GM18858 (cell line): ENCODE data around the gene DDIT4.
A peak's percentile ranks its signal among the peaks of the same experiment; 100 is the strongest.

Experiments used
- ATAC-seq: cut with Tn5 transposase; IDR thresholded peaks from one replicate; pipeline ENCODE4 v1.9.1; 2021; ENCODE audit not compliant: unreplicated experiment

Gene DDIT4

GRCh38 chr10:72248468-72249151 is 25.1 kb upstream of the DDIT4 start:
- peak; percentile 81 for ATAC-seq

GRCh38 chr10:72249176-72249862 is 24.4 kb upstream of the DDIT4 start:
- ATAC-seq: peak; percentile 7

GRCh38 chr10:72250666-72251065 is 23.1 kb upstream of the DDIT4 start:
- ATAC-seq: no peak

- ATAC-seq: no peak
These were observed 22.1 kb upstream of the DDIT4 start for GRCh38 chr10:72251635-72252034.

- ATAC-seq: no peak
These were observed 20.8 kb upstream of the DDIT4 start for GRCh38 chr10:72252972-72253371.

- ATAC-seq: no peak
These were observed 20.1 kb upstream of the DDIT4 start for GRCh38 chr10:72253578-72253977.

GRCh38 chr10:72254813-72255568 is 18.7 kb upstream of the DDIT4 start:
- ATAC-seq: no peak

GRCh38 chr10:72255977-72256729 is 17.6 kb upstream of the DDIT4 start:
- ATAC-seq: no peak

- ATAC-seq: no peak
These were observed 16.5 kb upstream of the DDIT4 start for GRCh38 chr10:72257051-72257892.

- ATAC-seq: no peak
These were observed 15.1 kb upstream of the DDIT4 start for GRCh38 chr10:72258617-72259016.

- no peak for ATAC-seq
These were observed 14.1 kb upstream of the DDIT4 start for GRCh38 chr10:72259491-72260238.

GRCh38 chr10:72260239-72260975 is 13.3 kb upstream of the DDIT4 start:
- ATAC-seq: peak; percentile 37

- ATAC-seq: peak; percentile 35
These were observed 12.5 kb upstream of the DDIT4 start for GRCh38 chr10:72260976-72261783.

- peak; percentile 3 for ATAC-seq
These were observed 11.8 kb upstream of the DDIT4 start for GRCh38 chr10:72261784-72262404.

GRCh38 chr10:72263613-72264241 is 10.0 kb upstream of the DDIT4 start:
- ATAC-seq: no peak

- ATAC-seq: no peak
These were observed 9.2 kb upstream of the DDIT4 start for GRCh38 chr10:72264536-72264935.

GRCh38 chr10:72265508-72265907 is 8.2 kb upstream of the DDIT4 start:
- no peak for ATAC-seq
